Measurements from ENCODE around the gene PLXNA4.
"Not testable (repeated sequence)": the region's sequence is repeated elsewhere in the genome, so short reads cannot be mapped to it uniquely, and the experiment has no call there.

PLXNA4 gene

DNA sequence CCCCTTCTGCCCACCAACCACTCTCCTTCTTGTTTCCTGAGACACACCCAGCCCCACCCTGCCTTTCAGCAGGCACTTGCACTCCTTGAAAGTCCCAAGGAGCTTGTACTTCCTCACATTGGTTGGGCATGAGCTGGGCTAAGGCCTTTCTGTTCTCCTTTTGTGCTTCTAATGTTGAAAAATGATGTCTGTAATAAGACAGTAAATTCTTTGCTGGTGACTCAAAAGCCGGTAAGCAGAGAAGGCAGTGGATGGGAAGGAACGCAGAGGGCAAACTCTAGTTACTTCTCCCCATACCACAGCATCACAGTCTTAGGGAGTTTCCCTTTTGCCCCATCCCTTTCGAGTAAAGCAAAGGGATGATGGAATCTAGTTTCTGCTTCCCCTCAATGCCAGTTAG lies 185.6 kb downstream of the PLXNA4 start:
- DNase-seq (ENCODE audit: low spot score) = no peak

DNA sequence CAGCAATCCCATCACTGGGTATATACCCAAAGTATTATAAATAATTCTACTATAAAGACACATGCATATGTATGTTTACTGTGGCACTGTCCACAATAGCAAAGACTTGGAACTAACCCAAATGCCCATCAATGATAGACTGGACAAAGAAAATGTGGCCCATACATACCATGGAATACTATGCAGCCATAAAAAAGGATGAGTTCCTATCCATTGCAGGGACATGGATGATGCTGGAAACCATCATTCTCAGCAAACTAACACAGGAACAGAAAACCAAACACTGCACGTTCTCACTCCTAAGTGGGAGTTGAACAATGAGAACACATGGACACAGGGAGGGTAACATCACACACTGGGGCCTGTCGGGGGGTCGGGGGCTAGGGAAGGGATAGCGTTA lies 186.2 kb downstream of the PLXNA4 start:
- DNase-seq (ENCODE audit: low spot score) = not testable (repeated sequence)

DNA sequence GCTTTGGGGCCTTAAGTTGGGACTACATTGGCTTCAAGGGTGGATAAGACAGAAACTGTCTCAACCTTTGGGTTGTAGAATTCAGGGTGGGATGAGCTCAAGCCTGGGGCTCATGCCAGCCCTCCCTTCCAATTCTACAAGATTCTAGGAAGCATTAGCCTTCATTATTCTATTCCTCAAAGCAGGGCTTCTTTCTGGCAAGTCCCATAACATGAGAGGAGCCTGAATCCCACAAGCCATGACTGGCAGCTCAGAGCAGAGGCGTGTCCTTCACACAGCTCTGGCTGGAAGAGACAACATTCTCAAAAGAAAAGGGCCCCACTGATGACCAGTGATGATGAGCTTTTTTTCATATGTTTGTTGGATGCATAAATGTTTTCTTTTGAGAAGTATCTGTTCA lies 187.6 kb downstream of the PLXNA4 start:
- DNase-seq (ENCODE audit: low spot score) = no peak

- DNase-seq (ENCODE audit: low spot score) = no peak
These were observed 188.7 kb downstream of the PLXNA4 start for GRCh38 chr7:132387596-132387995.

GRCh38 chr7:132386201-132386681 lies 190.0 kb downstream of the PLXNA4 start:
- DNase-seq (ENCODE audit: low spot score) = no peak

GRCh38 chr7:132383962-132384361 lies 192.3 kb downstream of the PLXNA4 start:
- DNase-seq (ENCODE audit: low spot score) = no peak

DNA sequence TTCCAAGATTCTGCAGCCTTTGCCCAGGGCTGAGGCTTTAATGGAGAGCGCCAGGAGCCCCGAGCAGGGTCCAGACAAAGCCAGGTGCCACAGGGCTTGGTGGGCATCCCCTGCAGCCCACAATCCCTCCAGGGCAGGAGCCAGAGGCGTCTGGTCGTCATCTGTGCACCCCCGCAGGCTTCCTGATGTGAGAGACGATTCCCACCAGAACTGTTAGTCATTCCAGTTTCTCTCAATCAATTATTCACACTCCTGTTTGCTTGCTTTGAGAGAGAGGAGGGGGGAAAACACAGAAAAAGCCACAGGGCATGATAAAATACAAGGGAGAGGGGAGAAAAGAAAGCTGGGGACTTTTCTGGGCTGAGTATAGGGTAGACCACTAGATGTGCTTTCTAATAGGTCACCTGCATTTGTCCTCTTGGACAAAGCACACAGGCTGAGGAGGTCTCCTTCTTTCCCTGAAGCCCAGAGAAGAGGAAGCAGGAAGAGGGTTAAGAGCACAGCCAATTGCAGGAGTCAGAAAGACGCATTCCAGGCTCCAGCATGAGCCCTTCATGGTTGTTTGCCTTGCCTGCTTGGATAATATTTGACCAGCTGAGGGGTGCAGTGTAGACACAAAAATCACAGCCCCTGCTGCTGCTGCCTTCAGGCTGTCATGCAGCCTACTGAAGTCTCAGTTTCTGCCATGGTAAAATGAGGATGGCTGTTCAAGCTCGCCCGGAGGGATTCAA lies 194.4 kb downstream of the PLXNA4 start:
- DNase-seq (ENCODE audit: low spot score) = no peak

- DNase-seq (ENCODE audit: low spot score) = no peak
These were observed 196.2 kb downstream of the PLXNA4 start for GRCh38 chr7:132380059-132380458.

DNA sequence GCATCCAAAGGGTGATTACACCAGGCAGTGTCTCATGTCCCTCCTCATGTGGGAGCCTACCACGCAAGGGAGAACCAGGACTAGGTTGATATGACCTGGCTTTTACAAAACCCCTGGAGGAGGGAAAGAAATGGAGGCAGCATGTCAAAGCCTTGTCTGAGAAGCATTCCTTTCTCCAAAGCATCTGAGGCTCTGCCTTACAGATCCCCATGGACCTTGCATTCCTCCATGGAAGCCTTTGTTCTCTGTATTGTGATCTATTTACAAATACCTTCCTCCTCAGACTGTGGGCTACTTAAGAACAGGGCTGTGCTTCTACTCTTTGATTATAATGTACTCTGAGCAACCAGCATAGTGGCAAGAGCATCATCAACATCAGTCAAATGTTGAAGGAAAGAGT lies 197.0 kb downstream of the PLXNA4 start:
- no peak for DNase-seq (ENCODE audit: low spot score)

GRCh38 chr7:132377703-132378584 lies 198.3 kb downstream of the PLXNA4 start:
- DNase-seq (ENCODE audit: low spot score) = no peak

DNA sequence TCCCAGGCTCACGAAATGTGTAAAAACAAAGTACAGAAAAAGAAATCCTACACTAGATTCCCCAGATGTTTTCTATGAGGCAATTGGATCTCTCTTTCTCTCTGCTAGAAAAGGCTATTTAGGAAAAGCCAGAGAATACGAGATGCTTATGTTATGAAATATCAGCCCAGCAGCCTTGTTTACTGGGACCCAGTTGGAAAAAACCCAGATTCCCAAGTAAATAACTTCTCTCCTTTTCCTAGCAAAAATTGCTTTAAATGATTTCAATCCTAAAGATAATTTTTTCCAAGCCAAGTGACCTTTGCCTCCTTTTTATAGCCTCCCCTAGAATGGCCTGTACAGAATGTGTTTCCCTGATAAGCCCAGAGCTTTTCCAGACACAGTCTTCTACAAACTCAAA lies 199.3 kb downstream of the PLXNA4 start:
- DNase-seq (ENCODE audit: low spot score) = no peak

DNA sequence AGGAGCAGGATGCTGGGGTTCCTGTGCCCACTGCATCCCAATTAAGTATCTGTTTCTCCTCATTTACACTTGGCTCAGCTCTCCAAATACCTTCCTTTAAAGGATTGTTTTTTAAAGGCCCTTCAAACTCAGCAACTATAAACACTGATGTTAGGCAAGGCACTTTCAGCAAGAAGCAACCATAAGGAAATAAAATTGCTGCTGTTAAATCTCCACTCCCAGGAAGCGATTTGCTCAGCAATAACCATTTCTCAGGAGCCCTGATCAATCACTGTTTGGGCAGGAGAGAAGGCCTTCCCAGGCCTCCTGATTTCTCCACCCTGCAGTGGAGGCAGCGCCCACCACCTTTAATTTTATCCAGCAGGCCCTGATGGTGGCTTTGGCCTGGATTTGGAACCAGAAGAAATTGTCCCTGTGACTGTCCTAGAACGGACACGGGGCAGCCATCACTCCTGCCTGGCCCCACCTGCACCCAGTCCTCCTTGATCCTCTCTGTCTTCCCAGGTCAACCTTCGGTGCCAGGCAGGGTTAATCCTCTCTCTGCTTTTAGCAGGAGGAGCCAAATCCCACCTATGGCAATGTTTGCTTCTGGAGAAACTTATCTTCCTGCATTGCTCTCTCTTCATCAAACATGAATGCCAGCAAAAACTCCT lies 199.8 kb downstream of the PLXNA4 start:
- no peak for DNase-seq (ENCODE audit: low spot score)

DNA sequence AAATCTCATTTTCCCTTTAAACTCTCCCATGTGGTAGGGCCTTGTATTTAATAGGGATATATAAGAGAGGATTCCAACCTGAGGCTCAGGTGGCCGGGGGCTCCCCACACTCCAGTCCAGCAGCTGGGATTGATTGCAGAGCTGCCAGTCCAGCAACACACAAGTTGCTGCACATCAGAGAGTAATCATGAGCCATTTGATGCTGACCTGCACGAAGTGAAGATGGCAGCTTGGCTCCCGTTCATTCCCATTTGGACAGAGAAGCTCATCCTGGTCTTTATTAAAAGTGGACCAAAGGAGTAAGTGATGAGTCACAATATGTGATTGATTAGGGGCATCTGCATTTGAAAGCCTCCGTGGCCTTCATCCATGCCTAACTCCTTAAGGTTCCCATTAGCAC lies 202.4 kb downstream of the PLXNA4 start:
- DNase-seq (ENCODE audit: low spot score) = no peak

DNA sequence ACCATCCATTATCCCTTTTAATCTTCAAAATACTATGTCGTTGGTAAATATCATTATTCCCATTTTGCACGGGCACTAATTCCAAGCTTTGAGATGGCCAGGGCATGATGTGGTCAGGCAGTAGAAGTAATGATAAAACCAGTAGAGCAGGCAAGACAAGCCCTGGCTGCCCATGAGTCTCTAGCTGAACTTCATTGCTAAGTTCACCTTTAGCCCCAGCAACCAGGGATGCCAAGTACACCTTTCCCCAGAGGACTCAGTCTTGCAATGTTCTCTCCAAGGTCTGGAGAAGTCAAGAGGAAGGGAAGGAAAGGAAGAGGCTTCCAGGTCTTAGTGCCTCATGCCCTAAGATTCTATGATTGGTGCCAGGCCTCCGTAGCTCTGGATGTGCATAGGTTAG lies 203.2 kb downstream of the PLXNA4 start:
- no peak for DNase-seq (ENCODE audit: low spot score)

GRCh38 chr7:132371948-132372347 lies 204.3 kb downstream of the PLXNA4 start:
- no peak for DNase-seq (ENCODE audit: low spot score)

DNA sequence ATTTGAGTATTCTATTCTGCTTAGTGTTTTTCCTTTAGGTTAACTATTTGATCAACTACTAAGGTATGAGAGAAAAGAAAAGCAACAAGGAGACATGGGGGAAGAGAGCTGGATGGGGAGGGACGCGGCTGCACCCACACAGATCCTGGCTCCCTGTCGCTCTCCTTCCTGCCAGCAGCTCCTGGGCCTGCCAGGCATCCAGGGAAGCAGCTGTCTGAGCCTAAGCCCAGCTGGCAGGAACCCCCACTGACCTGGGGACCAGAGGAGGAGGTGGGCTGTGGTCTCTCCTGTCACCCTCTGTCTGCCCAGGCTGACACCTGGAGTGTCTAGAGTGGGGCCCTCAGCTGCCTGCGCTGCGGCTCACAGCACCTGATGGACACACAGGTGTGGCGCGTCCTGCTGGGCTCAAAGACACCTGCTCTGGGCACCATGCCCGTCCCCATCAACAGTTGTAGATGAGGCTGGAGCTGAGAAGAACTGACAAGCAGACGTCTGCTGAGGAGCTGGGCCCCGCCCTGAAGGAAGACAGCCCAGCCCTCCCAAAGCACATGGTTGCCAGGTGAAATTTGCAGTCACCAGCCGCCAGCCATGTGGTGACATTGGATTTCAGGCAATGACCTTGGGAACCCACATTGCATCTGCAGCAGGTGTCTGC lies 207.9 kb downstream of the PLXNA4 start:
- DNase-seq (ENCODE audit: low spot score) = no peak

- no peak for DNase-seq (ENCODE audit: low spot score)
These were observed 208.5 kb downstream of the PLXNA4 start for GRCh38 chr7:132367795-132368194.

- no peak for DNase-seq (ENCODE audit: low spot score)
These were observed 209.3 kb downstream of the PLXNA4 start for GRCh38 chr7:132367004-132367403.

- DNase-seq (ENCODE audit: low spot score) = no peak
These were observed 212.0 kb downstream of the PLXNA4 start for GRCh38 chr7:132364226-132364625.

DNA sequence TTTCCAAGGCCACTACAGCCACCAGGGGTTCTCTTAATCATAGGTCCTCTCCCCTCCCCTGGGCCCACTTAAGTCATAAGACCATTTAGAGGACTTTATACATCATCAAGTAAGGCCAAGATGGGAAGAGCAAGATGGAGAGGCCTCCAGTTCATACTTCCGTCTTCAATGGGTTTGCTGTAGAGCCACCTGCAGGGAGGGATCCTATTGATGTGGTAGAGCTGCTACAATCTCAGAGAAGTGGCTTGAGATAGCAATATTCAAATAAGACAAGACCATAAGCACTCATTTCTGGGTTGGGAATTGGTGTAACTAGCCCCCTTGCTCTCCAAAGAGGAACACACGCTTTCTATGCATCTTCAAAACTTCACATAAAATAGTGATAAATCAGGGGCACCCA lies 214.2 kb downstream of the PLXNA4 start:
- DNase-seq (ENCODE audit: low spot score) = no peak

DNA sequence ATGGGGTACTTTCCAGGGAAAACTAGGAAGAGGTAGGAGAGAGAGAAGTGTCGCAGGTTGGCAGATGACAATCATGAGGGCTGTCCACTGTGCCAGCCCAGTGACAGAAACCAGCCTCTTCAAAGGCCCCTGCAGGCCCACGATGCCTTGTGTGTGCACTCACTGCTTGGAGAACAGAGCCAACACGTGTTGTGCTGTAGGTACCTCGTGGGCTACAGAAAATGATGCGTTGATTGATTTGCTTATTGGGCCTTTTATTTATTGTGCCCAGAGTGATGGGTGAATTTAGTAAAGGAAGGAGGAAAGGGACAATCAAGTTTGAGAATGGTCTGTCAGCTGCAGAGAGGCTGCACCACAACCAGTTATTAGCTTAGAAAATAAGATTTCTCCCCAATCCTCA lies 215.1 kb downstream of the PLXNA4 start:
- no peak for DNase-seq (ENCODE audit: low spot score)

DNA sequence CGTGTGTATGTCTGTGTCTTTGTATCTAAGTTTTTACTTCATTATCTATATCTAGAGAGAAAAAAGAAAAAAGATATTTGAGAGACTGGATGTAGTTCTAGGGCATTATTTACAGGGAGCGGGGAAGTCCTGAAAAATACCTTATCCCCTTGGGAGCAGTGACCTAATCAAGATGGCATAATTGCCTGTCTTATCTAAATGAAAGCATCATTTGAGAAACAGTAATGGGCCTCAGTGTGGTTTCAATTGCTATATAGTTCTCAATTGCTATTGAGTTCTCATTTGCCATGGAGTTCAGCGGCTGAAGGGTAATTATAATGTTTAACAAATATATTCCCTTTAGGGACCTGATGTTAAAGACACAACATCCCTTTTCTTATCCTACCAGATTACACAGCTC lies 216.5 kb downstream of the PLXNA4 start:
- no peak for DNase-seq (ENCODE audit: low spot score)

All from activated CD4-positive, alpha-beta T cell treated with anti-CD3 and anti-CD28 coated beads, Interleukin-2, Interleukin-4, amounts not matched to agents 100 ng/mL and 50 ng/mL, durations not matched to agents 16 hours and 8 hours (primary cell).